NAMALWA (cell line): ENCODE data around the gene MTHFR.

Experiments
- DNase-seq: peaks from one replicate; pipeline ENCODE4 v3.0.0-alpha.2; 2015; ENCODE audit warnings: low spot score

The MTHFR gene

DNA sequence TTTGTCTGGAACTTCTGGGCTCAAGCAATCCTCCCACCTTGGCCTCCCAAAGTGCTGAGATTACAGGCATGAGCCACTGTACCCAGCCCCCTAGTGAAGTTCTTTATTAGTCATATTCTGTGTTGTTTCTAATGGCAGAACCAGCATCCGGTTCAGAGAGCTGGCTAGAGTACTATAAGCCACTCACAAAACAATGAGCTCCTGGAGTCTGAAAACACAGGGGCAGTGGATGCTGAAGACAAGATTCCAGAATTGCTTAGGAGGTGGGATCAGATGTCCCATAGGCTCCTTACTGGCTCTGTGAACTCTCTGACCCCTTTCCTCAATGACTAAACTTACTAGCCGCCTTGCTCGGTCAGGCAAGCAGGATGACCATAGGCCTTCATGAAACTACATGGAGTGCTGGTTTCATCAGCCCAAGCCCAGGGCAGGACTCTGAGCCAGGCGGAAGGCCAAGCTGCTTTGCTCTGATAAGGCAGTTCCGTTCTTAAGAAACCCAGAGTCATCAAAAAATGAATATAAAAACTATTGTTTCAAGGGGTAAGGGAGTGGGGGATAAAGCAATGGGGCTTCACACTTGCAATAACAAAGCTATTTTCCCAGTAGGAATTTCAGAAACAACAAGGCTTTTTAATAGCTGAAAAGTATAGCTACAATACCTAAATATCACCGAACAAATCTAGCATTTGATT, 8.1 kb downstream of the MTHFR start:
- DNase-seq, result no peak

DNA sequence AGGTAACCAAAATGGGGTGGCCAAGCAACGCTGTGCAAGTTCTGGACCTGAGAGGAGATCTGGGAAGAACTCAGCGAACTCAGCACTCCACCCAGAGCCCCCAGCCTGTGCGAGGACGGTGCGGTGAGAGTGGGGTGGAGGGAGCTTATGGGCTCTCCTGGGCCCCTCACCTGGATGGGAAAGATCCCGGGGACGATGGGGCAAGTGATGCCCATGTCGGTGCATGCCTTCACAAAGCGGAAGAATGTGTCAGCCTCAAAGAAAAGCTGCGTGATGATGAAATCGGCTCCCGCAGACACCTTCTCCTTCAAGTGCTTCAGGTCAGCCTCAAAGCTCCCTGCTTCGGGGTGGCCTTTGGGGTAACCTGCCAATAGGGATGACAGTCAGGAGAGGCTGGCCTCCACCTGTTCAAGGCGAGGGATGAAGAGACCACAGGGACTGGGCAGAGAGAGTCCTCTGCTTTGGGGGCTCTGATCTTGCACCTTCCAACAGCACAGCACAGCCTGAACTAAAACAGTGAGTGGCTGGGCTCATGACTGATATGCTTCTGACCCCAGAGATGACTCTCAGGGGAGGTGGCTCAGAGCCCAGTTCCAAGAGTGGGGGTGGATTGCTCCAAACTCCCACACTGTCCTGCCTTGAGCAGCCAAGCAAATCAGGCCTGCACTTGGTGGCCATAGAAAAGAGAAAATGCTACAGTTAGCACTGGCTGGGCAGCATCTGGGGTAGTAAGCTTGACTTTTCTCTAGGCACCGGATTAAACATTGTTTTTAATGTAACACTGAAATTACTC, 9.5 kb downstream of the MTHFR start:
- DNase-seq, result no peak

GRCh38 chr1:11795238-11795890, 10.4 kb downstream of the MTHFR start:
- DNase-seq, result no peak

DNA sequence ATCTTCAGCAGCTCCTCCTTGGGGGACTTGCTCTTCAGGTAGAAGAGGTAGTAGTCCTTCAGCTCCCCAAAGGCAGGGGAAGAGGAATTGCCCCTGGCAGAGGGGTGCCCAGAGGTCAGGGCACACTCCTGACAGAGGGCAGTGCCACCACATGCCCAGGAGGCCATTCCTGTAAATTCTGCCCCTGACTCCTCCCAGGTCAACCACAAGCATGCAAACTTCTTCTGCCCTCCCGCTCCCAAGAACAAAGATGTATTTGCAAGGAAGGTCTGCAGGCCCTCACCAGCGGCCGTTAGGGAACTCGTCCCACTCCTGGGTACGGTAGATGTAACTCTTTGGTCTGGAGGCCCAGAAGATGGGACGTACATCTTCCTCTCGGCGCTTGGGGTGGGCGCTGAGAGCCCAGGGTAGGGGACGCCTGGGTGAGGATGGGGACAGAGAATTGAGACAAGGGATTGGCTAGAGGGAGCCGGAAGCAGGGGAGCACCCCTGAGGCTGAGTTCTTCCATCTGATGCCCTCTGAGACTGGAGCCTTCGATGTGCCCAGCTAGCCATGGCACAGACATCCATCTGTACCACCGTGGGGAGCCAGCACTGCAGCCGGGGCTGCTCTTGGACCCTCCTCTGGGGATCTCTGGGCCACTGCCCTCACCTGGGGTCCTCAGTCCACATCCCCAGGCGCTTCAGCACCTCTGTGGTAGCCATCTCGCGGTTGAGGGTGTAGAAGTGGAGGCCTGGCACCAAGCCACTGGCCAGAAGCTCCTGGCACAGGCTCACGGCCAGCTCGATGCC, 11.1 kb downstream of the MTHFR start:
- DNase-seq, result no peak

- DNase-seq, result no peak
Measured at GRCh38 chr1:11793819-11794218, 11.9 kb downstream of the MTHFR start.

DNA sequence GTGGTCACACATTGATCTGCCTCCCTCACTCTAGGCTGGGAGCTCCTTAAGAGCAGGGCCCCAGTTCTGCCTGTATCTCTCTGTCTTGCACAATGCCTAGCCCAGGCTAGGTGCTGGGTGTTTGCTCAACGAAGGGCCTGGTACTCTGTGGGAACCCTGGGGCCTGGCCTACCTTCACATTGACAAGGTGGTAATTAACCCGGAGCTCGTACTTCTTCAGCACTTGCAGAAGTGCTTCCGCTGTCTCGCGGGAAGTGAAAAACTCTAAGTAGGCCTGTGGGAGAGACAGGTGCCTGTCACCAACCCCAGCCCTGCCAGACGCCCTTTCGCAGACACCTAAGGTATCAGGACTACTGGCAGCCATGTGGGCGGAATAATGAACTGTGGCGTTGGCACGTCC, 13.7 kb downstream of the MTHFR start:
- DNase-seq, result no peak

GRCh38 chr1:11790880-11791715, 14.7 kb downstream of the MTHFR start:
- no peak for DNase-seq

GRCh38 chr1:11790101-11790879, 15.5 kb downstream of the MTHFR start:
- no peak for DNase-seq

GRCh38 chr1:11789126-11790067, 16.4 kb downstream of the MTHFR start:
- DNase-seq, result no peak

GRCh38 chr1:11788549-11789053, 17.2 kb downstream of the MTHFR start:
- no peak for DNase-seq

GRCh38 chr1:11787804-11788436, 17.8 kb downstream of the MTHFR start:
- no peak for DNase-seq

GRCh38 chr1:11787251-11787803, 18.4 kb downstream of the MTHFR start:
- no peak for DNase-seq

DNA sequence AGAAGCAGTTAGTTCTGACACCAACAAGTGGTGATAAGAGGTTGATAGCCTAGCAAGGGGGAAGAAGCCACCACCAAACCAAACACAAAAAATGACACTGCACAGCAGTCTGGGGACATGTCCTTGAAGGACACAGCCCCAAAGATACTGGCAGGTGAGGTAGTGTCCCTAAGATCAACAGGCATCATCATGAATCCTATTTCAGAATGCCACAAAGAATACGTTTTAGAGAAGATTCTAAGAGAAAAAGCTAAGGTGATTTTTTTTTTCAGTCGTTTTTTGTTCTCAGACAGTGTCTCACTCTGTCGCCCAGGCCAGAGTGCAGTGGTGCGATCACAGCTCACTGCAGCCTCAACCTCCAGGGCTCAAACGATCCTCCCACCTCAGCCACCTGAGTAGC, 19.6 kb downstream of the MTHFR start:
- no peak for DNase-seq

DNA sequence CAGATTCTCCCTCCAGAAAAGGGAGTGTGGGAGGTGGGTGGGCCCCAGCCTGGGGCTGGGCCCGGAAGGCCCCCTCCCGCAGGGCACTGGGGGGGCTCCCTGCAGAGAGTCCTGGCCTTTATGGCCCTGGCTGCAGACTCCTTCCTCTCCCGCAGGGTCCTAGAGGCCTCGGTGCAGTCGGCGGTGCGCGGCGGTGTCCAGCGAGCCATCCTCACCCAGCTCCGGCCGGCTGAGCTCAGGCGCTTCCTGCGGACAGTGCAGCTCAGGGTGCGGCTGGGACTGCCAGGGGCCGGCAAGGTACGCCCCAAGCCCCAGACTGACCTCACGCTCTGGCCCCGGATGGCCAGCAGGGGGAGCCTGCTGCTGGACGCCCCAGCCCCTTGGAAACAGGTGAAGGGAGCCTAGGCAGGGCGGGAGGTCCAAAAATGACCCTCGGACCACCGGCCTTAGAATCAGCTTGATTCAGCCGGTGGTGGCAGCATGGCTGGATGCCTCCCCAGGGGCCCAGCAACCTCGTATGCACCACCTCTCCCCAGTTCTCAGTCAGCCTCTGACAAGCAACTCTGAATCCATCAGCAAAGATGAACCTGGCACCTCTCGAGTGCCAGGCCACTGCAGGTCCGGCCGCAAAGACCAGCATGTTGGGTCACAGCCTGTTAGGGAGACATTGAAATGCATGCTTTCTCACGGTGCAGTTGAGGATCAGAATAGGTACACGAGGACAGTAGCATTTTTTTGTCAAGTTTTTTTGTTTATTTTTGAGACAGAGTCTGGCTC, 20.6 kb downstream of the MTHFR start:
- peak; percentile 51 for DNase-seq

GRCh38 chr1:11784256-11784992, 21.3 kb downstream of the MTHFR start:
- no peak for DNase-seq

DNA sequence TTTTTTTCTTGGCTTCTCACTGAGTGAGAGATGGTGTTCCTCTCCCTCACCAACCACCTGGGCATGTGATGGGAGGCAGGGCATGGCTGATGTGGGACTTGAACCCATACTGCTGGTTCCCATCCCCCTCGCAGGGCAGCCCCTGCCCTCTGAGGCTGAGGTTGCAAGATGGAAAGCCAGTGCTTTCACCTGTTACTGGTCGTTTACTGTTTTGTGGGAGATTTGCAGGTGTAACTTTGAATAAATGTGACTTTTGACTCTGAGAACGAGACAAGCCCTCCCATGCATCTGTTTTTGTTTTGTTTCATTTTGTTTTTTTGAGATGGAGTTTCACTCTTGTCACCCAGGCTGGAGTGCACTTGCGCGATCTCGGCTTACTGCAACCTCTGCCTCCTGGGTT, 22.2 kb downstream of the MTHFR start:
- DNase-seq, result no peak
